ENCODE data around the gene EBLN2.

Gene EBLN2

GRCh38 chr3:73041537-73041936 lies 19.9 kb upstream of the EBLN2 start:
- TF ChIP-seq, protein P1, sequence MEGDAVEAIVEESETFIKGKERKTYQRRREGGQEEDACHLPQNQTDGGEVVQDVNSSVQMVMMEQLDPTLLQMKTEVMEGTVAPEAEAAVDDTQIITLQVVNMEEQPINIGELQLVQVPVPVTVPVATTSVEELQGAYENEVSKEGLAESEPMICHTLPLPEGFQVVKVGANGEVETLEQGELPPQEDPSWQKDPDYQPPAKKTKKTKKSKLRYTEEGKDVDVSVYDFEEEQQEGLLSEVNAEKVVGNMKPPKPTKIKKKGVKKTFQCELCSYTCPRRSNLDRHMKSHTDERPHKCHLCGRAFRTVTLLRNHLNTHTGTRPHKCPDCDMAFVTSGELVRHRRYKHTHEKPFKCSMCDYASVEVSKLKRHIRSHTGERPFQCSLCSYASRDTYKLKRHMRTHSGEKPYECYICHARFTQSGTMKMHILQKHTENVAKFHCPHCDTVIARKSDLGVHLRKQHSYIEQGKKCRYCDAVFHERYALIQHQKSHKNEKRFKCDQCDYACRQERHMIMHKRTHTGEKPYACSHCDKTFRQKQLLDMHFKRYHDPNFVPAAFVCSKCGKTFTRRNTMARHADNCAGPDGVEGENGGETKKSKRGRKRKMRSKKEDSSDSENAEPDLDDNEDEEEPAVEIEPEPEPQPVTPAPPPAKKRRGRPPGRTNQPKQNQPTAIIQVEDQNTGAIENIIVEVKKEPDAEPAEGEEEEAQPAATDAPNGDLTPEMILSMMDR (IDR thresholded peaks at IDR 0.05; ENCODE audit: control extremely low read depth, extremely low read depth, low read depth, missing control alignments): no peak
- CTCF ChIA-PET: interaction anchor here (1.0 to 1.1 kb wide), 2 partner anchors 24 to 82 kb away, joined by 3 read pairs; no protein-coding TSS in a partner anchor
- no peak for DNase-seq (ENCODE audit: extremely low spot score)
- POLR2A ChIA-PET: no interaction called here

GRCh38 chr3:73043414-73043813 lies 18.0 kb upstream of the EBLN2 start:
- ChIA-PET POLR2A (no interaction called here), CTCF (interaction anchor here (1.7 kb wide), 1 partner anchor 13 kb away, joined by 5 read pairs; no protein-coding TSS in a partner anchor)
- DNase-seq (ENCODE audit: extremely low spot score): no peak
- TF ChIP-seq, protein P1 (IDR thresholded peaks at IDR 0.05; ENCODE audit: control extremely low read depth, extremely low read depth, low read depth, missing control alignments): no peak

DNA sequence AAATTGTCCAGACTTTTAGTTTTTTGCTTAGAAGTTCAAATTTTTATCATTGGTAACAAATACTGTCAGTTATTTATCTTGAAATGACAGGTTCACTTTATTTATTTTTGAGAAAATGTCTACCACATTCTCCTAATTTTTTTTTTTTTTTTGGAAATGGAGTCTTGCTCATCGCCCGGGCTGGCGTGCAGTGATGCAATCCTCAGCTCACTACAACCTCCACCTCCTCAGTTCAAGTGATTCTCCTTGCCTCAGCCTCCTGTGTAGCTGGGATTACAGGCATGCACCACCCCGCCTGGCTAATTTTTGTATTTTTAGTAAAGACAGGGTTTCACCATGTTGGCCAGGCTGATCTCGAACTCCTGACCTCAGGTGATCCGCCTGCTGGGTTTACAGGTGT lies 16.1 kb upstream of the EBLN2 start:
- TF ChIP-seq, protein P1 (IDR thresholded peaks at IDR 0.05; ENCODE audit: control extremely low read depth, extremely low read depth, low read depth, missing control alignments): no peak
- ChIA-PET CTCF (interaction anchor here (0.6 to 3.3 kb wide), 4 partner anchors 10 to 100 kb away, joined by 3 to 27 read pairs (median 4); no protein-coding TSS in a partner anchor), POLR2A (no interaction called here)
- DNase-seq (ENCODE audit: extremely low spot score): no peak

DNA sequence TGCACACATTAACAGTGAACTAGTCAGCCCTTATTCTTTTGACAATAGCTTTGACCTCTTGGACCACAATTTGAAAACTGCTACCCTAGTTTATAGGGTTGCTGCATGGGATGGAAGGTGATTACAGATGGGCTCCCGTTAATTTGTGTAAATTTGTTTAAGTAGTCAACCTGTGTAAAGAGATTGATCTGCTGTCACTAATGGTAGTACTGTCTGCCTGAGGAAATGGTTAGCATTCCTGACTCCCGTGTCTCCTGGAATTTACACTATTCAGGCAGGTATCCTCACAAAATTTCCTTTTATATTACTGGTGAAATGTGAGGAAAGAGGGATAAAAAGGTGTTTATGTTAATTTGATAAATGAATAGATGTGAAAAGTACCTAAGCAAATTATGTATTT lies 15.3 kb upstream of the EBLN2 start:
- ChIA-PET CTCF (interaction anchor here (0.6 to 3.3 kb wide), 5 partner anchors 9 to 100 kb away, joined by 3 to 27 read pairs (median 4); no protein-coding TSS in a partner anchor), POLR2A (no interaction called here)
- TF ChIP-seq, protein P1 (IDR thresholded peaks at IDR 0.05; ENCODE audit: control extremely low read depth, extremely low read depth, low read depth, missing control alignments): no peak

DNA sequence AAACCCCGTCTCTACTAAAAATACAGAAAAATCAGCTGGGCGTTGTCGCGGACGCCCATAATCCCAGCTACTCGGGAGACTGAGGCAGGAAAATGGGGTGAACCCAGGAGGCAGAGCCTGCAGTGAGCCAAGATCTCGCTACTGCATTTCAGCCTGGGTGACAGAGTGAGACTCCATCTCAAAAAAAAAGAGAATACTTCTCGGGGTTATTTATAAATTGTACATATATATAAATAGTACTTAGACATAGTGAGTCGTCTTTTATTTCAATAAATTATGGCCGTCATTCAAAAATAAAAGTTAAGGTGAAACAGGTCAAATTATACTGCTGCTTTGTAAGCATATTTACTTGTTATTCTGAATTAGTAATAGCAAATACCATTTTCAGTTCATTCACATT lies 12.1 kb upstream of the EBLN2 start:
- ChIA-PET POLR2A (no interaction called here), CTCF (no interaction called here)
- TF ChIP-seq, protein P1 (IDR thresholded peaks at IDR 0.05; ENCODE audit: control extremely low read depth, extremely low read depth, low read depth, missing control alignments): no peak
- DNase-seq (ENCODE audit: extremely low spot score): no peak

More for the DNA sequence above, 15.3 kb upstream of the EBLN2 start:
- no peak for DNase-seq (ENCODE audit: extremely low spot score)

DNA sequence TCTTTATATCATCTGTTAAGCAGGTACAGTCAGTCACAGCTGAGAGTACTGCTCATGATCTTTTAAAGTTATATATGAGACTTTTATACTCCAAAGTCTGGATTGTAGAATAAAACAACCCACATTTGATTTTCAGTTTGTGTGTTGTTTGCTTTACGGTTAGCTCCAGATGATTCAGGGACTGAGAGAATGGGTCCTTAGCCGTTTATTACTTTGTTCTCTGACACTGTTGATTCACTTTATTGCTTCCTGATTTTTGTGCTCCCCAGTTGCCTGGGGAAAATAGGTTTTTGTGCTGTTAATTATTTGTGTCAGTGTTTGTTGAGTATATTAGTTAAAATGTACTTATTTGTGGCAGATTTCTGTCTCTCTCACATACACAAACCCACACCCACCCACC lies 8.6 kb upstream of the EBLN2 start:
- ChIA-PET CTCF (interaction anchor here (7.2 kb wide), 1 partner anchor 113 kb away, joined by 74 read pairs; no protein-coding TSS in a partner anchor), POLR2A (no interaction called here)
- DNase-seq (ENCODE audit: extremely low spot score): no peak
- TF ChIP-seq, protein P1 (IDR thresholded peaks at IDR 0.05; ENCODE audit: control extremely low read depth, extremely low read depth, low read depth, missing control alignments): no peak

Data from GM10248 (cell line).